HUES64 (cell line): ENCODE results near the gene LYRM4.

Experiments
- H3K27ac ChIP-seq: 2 replicates; pipeline ENCODE4 v1.7.0; 2013; ENCODE audit warnings: low read depth, low read length, inconsistent platforms
- H3K27me3 ChIP-seq: 2 replicates; pipeline ENCODE4 v1.6.1; 2013; ENCODE audit warnings: mild to moderate bottlenecking, low read length; ENCODE audit not compliant: insufficient read depth
- H3K36me3 ChIP-seq: 2 replicates; pipeline ENCODE4 v1.6.1; 2013; ENCODE audit warnings: mild to moderate bottlenecking, low read length; ENCODE audit not compliant: insufficient read depth
- H3K4me1 ChIP-seq: 2 replicates; pipeline ENCODE4 v1.6.1; 2013; ENCODE audit warnings: mild to moderate bottlenecking, low read length, moderate library complexity; ENCODE audit not compliant: insufficient read depth
- H3K4me3 ChIP-seq: 2 replicates; pipeline ENCODE4 v1.5.1; 2013; ENCODE audit warnings: mild to moderate bottlenecking, low read length, moderate library complexity
- H3K9ac ChIP-seq: 2 replicates; pipeline ENCODE4 v1.6.1; 2013; ENCODE audit warnings: mild to moderate bottlenecking, low read depth, low read length
- H3K9me3 ChIP-seq: 2 replicates; pipeline ENCODE4 v1.6.1; 2013; ENCODE audit warnings: low read depth, low read length; ENCODE audit not compliant: insufficient read depth
- WGBS: fragments of 150-250, 120-280 bp; methylation state at CpG from one replicate; pipeline ENCODE4 v1.1.7; 2013; ENCODE audit warnings: missing lambda C conversion rate; 5-methylcytosine and 5-hydroxymethylcytosine counted together

Gene LYRM4

GRCh38 chr6:5103250-5103649 is 157.5 kb downstream of the LYRM4 start:
- Histone ChIP-seq H3K4me1 (0 out of 2 replicates have a peak, but pooled peaks cover 4% of the 10 kb centered on the region), H3K9ac (no peak overlapping the region), H3K36me3 (no peaks in the 10 kb centered on the region), H3K4me3 (no peak overlapping the region), H3K27ac (no peak overlapping the region), H3K27me3 (no peaks in the 10 kb centered on the region), H3K9me3 (no peaks in the 10 kb centered on the region)
- 96% methylated on average over 8 of the region's 8 CpGs for WGBS

GRCh38 chr6:5102267-5102970 is 158.3 kb downstream of the LYRM4 start:
- 97% methylated on average over 8 of the region's 8 CpGs for WGBS
- Histone ChIP-seq H3K9me3 (no peaks in the 10 kb centered on the region), H3K4me1 (0 out of 2 replicates have a peak, but pooled peaks cover 4% of the 10 kb centered on the region), H3K27me3 (no peaks in the 10 kb centered on the region), H3K9ac (no peak overlapping the region), H3K27ac (no peak overlapping the region), H3K36me3 (no peaks in the 10 kb centered on the region), H3K4me3 (no peak overlapping the region)

- H3K4me1 ChIP-seq = 0 out of 2 replicates have a peak, but pooled peaks cover under 1% of the 10 kb centered on the region
- H3K9me3 ChIP-seq = no peaks in the 10 kb centered on the region
- no peaks in the 10 kb centered on the region for H3K36me3 ChIP-seq
- H3K27me3 ChIP-seq = no peaks in the 10 kb centered on the region
- no peak overlapping the region for H3K4me3 ChIP-seq
- 94% methylated on average over 7 of the region's 7 CpGs for WGBS
- H3K27ac ChIP-seq = no peak overlapping the region
- H3K9ac ChIP-seq = no peak overlapping the region
Measured at GRCh38 chr6:5100806-5101205, 159.9 kb downstream of the LYRM4 start.

GRCh38 chr6:5099537-5099936 is 161.2 kb downstream of the LYRM4 start:
- Histone ChIP-seq H3K27ac (no peak overlapping the region), H3K27me3 (no peaks in the 10 kb centered on the region), H3K4me3 (no peak overlapping the region), H3K4me1 (no peaks in the 10 kb centered on the region), H3K9ac (no peak overlapping the region), H3K36me3 (no peaks in the 10 kb centered on the region), H3K9me3 (no peaks in the 10 kb centered on the region)
- 97% methylated on average over 3 of the region's 3 CpGs for WGBS

- WGBS = 97% methylated on average over 14 of the region's 14 CpGs
- Histone ChIP-seq H3K36me3 (no peaks in the 10 kb centered on the region), H3K9ac (no peak overlapping the region), H3K4me1 (no peaks in the 10 kb centered on the region), H3K27me3 (no peaks in the 10 kb centered on the region), H3K9me3 (no peaks in the 10 kb centered on the region), H3K4me3 (no peak overlapping the region), H3K27ac (no peak overlapping the region)
Measured at GRCh38 chr6:5098501-5099270, 162.1 kb downstream of the LYRM4 start.

- no peaks in the 10 kb centered on the region for H3K27me3 ChIP-seq
- H3K4me1 ChIP-seq = no peaks in the 10 kb centered on the region
- 89% methylated on average over 2 of the region's 2 CpGs for WGBS
- H3K4me3 ChIP-seq = no peak overlapping the region
- H3K9ac ChIP-seq = no peak overlapping the region
- no peaks in the 10 kb centered on the region for H3K36me3 ChIP-seq
- no peak overlapping the region for H3K27ac ChIP-seq
- H3K9me3 ChIP-seq = no peaks in the 10 kb centered on the region
Measured at GRCh38 chr6:5096482-5096881, 164.3 kb downstream of the LYRM4 start.

GRCh38 chr6:5095236-5095635 is 165.5 kb downstream of the LYRM4 start:
- no peak overlapping the region for H3K27ac ChIP-seq
- H3K9me3 ChIP-seq = no peaks in the 10 kb centered on the region
- no peak overlapping the region for H3K4me3 ChIP-seq
- H3K27me3 ChIP-seq = 0 out of 2 replicates have a peak, but pooled peaks cover 4% of the 10 kb centered on the region
- H3K9ac ChIP-seq = no peak overlapping the region
- no peaks in the 10 kb centered on the region for H3K36me3 ChIP-seq
- no peaks in the 10 kb centered on the region for H3K4me1 ChIP-seq
- 83% methylated on average over 3 of the region's 3 CpGs for WGBS

- Histone ChIP-seq H3K4me1 (no peaks in the 10 kb centered on the region), H3K9me3 (no peaks in the 10 kb centered on the region), H3K27me3 (0 out of 2 replicates have a peak, but pooled peaks cover 5% of the 10 kb centered on the region), H3K27ac (no peak overlapping the region), H3K9ac (no peak overlapping the region), H3K4me3 (no peak overlapping the region), H3K36me3 (no peaks in the 10 kb centered on the region)
- WGBS = 91% methylated on average over 3 of the region's 3 CpGs
Measured at GRCh38 chr6:5094327-5094726, 166.4 kb downstream of the LYRM4 start.

- H3K36me3 ChIP-seq = no peaks in the 10 kb centered on the region
- H3K27ac ChIP-seq = no peak overlapping the region
- no peak overlapping the region for H3K9ac ChIP-seq
- 90% methylated on average over 7 of the region's 7 CpGs for WGBS
- H3K27me3 ChIP-seq = 0 out of 2 replicates have a peak, but pooled peaks cover 5% of the 10 kb centered on the region
- H3K4me1 ChIP-seq = no peaks in the 10 kb centered on the region
- no peaks in the 10 kb centered on the region for H3K9me3 ChIP-seq
- H3K4me3 ChIP-seq = no peak overlapping the region
Measured at GRCh38 chr6:5093231-5094015, 167.3 kb downstream of the LYRM4 start.

GRCh38 chr6:5091210-5092069 is 169.3 kb downstream of the LYRM4 start:
- 89% methylated on average over 10 of the region's 10 CpGs for WGBS
- H3K27ac ChIP-seq = no peak overlapping the region

More at GRCh38 chr6:5091210-5092069, 169.3 kb downstream of the LYRM4 start:
- Histone ChIP-seq H3K9me3 (no peaks in the 10 kb centered on the region), H3K4me3 (no peak overlapping the region), H3K36me3 (no peaks in the 10 kb centered on the region), H3K9ac (no peak overlapping the region), H3K27me3 (peaks cover 20% of the 10 kb centered on the region), H3K4me1 (no peaks in the 10 kb centered on the region)
